Forelimb muscle (tissue), 1 donor: ENCODE measurements around the gene OPN4. TPM values are rescaled to one million over a fixed set of nuclear protein-coding genes. Genes with fewer than 3 reads are reported as not detected.

Source experiments
- DNase-seq: peaks from one replicate; pipeline ENCODE4 v3.0.0-alpha.2; 2013; ENCODE audit warnings: low read depth
- polyA plus RNA-seq: library from polyadenylated mRNA; unstranded; fragments of 120-200 nt; gene quantifications from one replicate; pipeline ENCODE4 v1.2.1, GENCODE V29; 2013; ENCODE audit not compliant: insufficient read length

The OPN4 gene
- polyA plus RNA-seq, 1 donor = 1.9 TPM

GRCh38 chr10:86647773-86648703 lies 6.3 kb upstream of the OPN4 start:
- no peak for DNase-seq

DNA sequence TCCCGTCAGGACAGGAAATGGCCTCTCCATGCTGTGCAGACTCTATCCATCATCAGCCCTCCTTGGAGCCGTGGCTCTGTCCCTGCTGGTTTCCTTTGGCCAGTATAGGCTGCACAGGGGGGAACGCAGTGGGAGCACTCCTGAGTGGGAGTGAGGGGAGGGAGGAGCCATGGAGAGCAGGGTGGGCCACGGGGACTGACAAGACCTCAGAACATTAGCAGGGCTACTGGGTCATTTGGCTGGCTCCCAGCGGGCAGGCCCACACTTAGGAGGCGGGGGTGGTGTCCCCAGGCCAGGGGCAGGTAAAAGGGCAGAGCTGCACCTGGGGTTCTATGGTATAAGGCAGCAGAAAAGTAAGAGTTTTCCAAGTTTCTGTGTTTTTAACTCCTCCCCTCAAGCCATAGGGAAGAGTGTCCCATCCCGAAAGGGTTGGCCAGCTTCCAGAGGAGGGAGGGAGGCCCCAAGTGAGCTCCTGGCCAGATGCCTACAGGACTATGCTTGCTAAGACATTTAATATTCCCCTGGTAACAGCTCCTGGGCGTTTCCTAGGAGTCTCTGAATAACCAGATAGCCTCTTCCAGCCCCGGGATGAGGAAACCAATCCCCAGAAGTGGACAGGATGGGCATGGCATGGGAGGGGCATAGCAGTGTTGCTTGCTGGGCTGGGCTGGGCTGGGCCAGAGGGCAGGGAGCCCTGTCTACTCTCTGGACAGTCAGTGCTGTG lies 5.5 kb upstream of the OPN4 start:
- DNase-seq = no peak

GRCh38 chr10:86649471-86650150 lies 4.7 kb upstream of the OPN4 start:
- no peak for DNase-seq

DNA sequence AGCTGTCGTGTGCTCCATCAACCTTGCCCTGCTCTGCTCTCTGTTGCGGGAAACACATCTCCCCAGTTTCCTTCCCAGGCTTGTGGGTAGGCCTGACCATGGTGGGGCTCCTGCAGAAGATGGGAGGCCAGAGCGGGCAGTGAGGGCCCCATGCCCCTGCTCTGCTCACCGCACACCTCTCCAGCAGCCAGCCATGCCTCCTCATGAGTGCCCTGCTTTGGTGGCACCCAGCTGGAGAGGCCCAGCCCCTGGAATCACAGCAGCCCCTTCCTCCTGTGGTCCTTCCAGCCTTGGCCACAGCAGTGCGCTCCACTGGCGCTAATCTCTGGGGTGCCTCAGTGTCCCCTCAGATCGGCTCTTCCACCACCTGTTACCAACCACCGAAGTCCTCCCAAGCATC lies 4.2 kb upstream of the OPN4 start:
- no peak for DNase-seq

DNA sequence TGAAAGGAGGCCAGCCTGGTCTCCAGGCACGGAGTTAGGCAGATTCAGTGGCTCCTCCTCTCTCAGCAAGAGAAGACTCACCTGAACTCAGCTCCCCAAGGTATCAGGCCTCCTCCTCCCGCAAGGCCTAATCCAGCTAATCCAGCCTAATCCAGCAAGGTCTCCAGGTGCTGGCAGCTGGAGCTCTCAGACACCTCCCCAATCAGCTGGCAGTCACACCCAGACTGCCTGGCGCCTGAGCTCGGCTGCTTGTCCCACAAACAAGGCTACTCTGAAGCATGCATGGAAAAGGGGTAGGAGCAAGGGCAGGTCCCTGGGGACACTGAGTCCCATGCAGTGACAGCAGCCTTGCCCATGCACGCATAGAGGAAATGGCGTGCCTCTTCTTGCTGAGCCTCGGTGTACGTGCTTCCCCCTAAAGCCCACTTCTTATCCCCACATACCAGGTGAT lies 3.3 kb upstream of the OPN4 start:
- no peak for DNase-seq

DNA sequence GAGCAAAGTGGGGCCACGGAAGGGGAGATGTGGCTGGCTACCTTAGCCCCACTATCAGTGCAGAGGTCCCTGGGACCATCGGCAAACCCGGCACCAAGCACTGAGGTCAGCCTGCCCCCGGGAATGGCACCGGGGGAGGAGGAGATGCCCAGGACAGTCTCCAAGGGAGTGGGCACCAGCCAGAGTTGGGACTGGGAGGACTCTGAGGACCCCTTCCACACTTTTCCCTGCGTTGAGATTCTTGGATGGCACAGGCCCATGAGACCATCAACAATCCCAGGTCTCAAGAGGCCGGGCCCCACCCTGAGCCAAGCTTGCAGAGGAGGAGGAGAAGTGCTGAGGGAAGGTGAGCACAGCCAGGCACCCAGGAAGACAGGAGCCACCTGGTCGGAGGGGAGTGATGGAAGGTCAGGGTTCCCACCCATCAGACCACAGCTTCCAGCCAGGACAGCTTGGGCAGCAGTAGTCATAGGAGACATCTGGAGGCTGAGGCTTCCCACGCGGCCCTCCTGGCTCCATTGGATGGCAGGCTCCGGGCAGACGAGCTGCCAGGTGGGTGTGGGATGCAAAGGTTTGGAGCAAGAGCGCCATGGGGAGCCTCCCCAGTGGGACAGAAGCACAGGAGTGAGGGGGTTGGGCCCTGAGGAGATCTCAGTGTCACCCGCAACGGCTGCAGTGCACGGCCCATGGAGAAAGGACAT lies 2.6 kb upstream of the OPN4 start:
- DNase-seq = no peak

GRCh38 chr10:86652361-86653202 lies 1.8 kb upstream of the OPN4 start:
- DNase-seq = no peak

DNA sequence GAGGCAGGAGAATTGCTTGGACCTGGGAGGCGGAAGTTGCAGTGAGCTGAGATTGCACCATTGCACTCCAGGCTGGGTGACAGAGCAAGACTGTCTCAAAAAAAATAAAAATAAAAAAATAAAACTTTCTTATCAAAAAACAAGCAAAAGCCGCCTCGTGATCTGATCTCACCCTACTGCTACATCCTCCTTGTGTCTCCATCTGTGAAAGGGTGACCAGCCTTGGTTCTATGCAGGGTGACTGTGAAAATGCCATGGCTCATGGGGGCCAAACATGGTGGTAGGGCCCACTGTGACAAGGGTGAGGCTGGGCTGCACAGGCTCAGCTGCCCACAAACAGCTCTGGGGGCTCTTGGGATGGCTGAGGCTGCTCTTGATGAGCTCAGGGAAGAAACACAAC lies 968 bp upstream of the OPN4 start:
- DNase-seq = no peak

- no peak for DNase-seq
Observed at GRCh38 chr10:86653987-86654386, 360 bp upstream of the OPN4 start.

- DNase-seq = no peak
Observed at GRCh38 chr10:86655173-86655540, 810 bp downstream of the OPN4 start.

DNA sequence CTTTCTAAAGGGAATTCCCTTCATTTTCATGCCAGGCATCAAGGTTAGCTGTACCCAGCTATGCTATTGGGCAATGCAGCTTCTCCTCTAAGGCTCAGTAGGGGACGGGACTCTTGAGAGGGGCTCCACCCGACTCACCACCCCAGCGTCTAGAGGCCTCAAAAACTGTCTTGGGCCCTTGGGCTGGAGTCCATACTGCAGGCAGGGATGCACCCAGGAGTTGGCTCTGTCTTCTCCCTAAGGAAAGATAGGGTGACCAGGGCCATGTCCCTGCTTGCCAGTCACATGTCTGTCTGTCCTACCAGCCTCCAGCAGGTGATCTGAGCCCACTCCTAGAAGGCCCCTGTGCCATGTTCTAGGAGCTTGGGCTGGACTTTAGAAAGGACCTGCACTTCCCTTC lies 1.2 kb downstream of the OPN4 start:
- DNase-seq = no peak

GRCh38 chr10:86657011-86657395 lies 2.7 kb downstream of the OPN4 start:
- DNase-seq = no peak

GRCh38 chr10:86657396-86658011 lies 3.2 kb downstream of the OPN4 start:
- no peak for DNase-seq

GRCh38 chr10:86658261-86658741 lies 4.0 kb downstream of the OPN4 start:
- no peak for DNase-seq

- no peak for DNase-seq
Observed at GRCh38 chr10:86658751-86659150, 4.4 kb downstream of the OPN4 start.

- DNase-seq = no peak
Observed at GRCh38 chr10:86659161-86659691, 4.9 kb downstream of the OPN4 start.

DNA sequence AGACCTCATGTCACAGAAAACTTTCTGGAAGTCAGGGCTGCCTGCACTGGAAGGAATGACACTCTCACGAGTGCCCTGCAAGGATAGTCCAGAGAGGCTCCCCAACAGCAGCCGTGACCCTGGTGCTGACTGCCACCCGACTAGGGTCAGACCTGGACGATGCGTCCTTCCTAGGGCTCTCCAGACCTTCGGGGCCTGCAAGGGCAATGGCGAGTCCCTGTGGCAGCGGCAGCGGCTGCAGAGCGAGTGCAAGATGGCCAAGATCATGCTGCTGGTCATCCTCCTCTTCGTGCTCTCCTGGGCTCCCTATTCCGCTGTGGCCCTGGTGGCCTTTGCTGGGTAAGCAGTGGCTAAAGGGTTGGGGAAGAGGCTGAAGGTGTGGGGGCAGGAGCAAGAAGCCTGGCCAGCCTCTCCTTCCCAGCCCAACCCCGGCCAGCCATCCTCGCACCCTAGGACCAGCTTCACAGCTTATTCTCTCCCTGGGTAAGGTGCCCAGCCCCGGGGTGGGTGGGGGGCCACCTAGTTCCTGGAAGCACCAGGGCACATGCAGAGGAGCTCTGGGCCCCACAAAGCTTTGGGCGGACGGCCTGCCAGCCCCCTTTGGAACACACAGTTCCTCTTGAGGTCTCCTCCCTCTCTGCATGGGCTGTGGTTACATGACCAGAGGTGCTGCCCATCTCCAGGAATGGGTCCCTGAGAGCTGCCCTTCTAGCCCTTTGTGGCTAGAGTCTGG lies 5.5 kb downstream of the OPN4 start:
- no peak for DNase-seq

DNA sequence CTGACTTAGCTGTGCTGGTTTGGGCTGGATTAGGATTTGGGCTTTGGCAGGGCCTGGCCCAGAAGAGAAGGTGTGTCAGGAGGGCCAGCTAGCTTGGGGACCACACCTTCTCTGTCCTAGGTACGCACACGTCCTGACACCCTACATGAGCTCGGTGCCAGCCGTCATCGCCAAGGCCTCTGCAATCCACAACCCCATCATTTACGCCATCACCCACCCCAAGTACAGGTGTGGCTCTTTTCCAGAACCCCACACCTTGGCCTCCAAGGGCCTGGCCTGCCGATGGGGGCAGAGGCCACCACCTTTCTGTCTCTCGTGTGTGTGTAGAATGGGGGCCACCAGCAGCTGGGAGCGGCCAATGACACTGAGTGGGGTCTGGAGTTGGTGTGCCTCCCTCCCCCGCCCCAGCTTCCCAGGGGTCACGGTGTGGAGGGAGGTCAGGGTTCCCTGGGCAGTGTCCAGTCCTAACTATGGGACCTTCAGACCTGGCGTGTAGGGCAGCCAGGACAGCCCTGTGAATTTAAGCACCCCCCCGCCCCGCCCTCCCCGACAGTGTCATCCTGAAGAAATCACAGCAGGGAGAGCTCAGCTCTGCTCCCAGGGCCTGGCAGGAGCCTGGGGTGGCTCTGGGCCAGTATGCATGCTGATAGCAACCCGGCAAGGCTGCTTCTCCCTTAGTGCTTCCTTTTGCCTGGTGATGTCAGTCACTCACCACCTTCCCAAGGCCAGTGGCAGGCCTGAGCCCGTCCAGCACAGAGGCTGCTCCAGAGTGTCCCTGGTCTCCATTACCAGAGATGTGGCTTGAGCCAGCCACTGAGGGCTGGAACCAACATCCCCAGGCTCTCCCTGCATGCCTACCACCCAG lies 7.0 kb downstream of the OPN4 start:
- no peak for DNase-seq
